ENCODE measurements around the gene RNF141.

RNF141 gene

GRCh38 chr11:10581481-10582019 lies 40.6 kb upstream of the RNF141 start:
- TF ChIP-seq CTCF (conservative IDR thresholded peaks at IDR 0.05; ENCODE audit: low read depth, low read length): no peak
- H3K4me3 ChIP-seq (ENCODE audit: low read length): no peak overlapping the region
- no peak for DNase-seq (ENCODE audit: low read depth)

- no peak for DNase-seq (ENCODE audit: low read depth)
- H3K4me3 ChIP-seq (ENCODE audit: low read length): no peak overlapping the region
- no peak for TF ChIP-seq CTCF (conservative IDR thresholded peaks at IDR 0.05; ENCODE audit: low read depth, low read length)
Measured at GRCh38 chr11:10580623-10581022, 39.6 kb upstream of the RNF141 start.

- no peak overlapping the region for H3K4me3 ChIP-seq (ENCODE audit: low read length)
- TF ChIP-seq CTCF (conservative IDR thresholded peaks at IDR 0.05; ENCODE audit: low read depth, low read length): no peak
- no peak for DNase-seq (ENCODE audit: low read depth)
Measured at GRCh38 chr11:10579700-10580099, 38.7 kb upstream of the RNF141 start.

GRCh38 chr11:10576035-10576398 lies 35.0 kb upstream of the RNF141 start:
- no peak overlapping the region for H3K4me3 ChIP-seq (ENCODE audit: low read length)
- no peak for DNase-seq (ENCODE audit: low read depth)
- no peak for TF ChIP-seq CTCF (conservative IDR thresholded peaks at IDR 0.05; ENCODE audit: low read depth, low read length)

- no peak for TF ChIP-seq CTCF (conservative IDR thresholded peaks at IDR 0.05; ENCODE audit: low read depth, low read length)
- no peak overlapping the region for H3K4me3 ChIP-seq (ENCODE audit: low read length)
- DNase-seq (ENCODE audit: low read depth): no peak
Measured at GRCh38 chr11:10575346-10576034, 34.5 kb upstream of the RNF141 start.

GRCh38 chr11:10573556-10573955 lies 32.6 kb upstream of the RNF141 start:
- TF ChIP-seq CTCF (conservative IDR thresholded peaks at IDR 0.05; ENCODE audit: low read depth, low read length): no peak
- H3K4me3 ChIP-seq (ENCODE audit: low read length): no peak overlapping the region
- no peak for DNase-seq (ENCODE audit: low read depth)

- no peak overlapping the region for H3K4me3 ChIP-seq (ENCODE audit: low read length)
- TF ChIP-seq CTCF (conservative IDR thresholded peaks at IDR 0.05; ENCODE audit: low read depth, low read length): no peak
- no peak for DNase-seq (ENCODE audit: low read depth)
Measured at GRCh38 chr11:10573028-10573427, 32.0 kb upstream of the RNF141 start.
